Measurements from ENCODE around the gene AEN.
"Not testable (repeated sequence)": the region's sequence is repeated elsewhere in the genome, so short reads cannot be mapped to it uniquely, and the experiment has no call there.

Gene AEN

GRCh38 chr15:88615303-88616107 is 5.6 kb upstream of the AEN start:
- DNase-seq: no peak

GRCh38 chr15:88616240-88616639 is 4.9 kb upstream of the AEN start:
- DNase-seq: no peak

- DNase-seq: no peak
These were observed 4.0 kb upstream of the AEN start for GRCh38 chr15:88617031-88617722.

GRCh38 chr15:88617790-88618189 is 3.4 kb upstream of the AEN start:
- DNase-seq: no peak

- no peak for DNase-seq
These were observed 2.5 kb upstream of the AEN start for GRCh38 chr15:88618686-88619085.

GRCh38 chr15:88619796-88620195 is 1.3 kb upstream of the AEN start:
- no peak for DNase-seq

- DNase-seq: no peak
These were observed 857 bp downstream of the AEN start for GRCh38 chr15:88621789-88622604.

DNA sequence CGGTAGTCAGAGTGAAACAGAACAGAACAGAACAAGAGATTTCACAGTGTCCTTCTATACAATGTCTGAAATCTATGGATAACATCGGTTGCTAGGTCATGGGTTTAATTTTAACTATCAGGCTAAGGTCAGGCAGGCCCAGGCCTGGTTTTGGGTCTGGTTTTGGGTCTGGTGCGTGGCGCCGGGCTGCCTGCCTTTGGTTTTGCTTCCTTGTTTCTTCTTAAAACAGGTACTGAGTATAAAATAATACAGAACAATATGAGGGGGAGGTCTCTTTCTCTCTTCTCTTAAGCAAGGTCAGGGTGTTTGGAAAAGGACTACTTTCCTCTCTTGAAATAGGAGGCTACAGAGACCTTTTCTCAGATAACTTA is 1.4 kb downstream of the AEN start:
- DNase-seq: no peak

- DNase-seq: no peak
These were observed 1.9 kb downstream of the AEN start for GRCh38 chr15:88623061-88623460.

DNA sequence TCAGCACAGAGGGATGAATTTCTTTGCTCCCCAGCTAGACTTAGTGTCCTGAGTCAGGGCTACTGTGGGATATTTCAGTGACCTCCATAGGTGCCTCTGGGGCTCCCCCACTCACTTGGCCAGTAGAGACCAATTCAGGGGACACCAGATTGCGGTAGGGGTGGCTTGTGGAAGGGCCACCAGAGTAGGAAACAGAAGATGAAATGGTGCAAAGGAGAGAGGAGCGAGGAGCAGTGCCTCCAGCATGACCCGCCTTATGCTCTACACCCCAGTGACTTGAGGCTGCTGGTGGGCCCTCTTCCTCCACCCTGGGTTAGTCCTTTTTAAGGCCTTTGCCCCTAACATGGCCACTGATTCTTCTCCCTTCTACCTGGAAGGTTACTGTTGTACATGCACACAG is 2.5 kb downstream of the AEN start:
- DNase-seq: no peak

- DNase-seq: no peak
These were observed 3.2 kb downstream of the AEN start for GRCh38 chr15:88624156-88624970.

DNA sequence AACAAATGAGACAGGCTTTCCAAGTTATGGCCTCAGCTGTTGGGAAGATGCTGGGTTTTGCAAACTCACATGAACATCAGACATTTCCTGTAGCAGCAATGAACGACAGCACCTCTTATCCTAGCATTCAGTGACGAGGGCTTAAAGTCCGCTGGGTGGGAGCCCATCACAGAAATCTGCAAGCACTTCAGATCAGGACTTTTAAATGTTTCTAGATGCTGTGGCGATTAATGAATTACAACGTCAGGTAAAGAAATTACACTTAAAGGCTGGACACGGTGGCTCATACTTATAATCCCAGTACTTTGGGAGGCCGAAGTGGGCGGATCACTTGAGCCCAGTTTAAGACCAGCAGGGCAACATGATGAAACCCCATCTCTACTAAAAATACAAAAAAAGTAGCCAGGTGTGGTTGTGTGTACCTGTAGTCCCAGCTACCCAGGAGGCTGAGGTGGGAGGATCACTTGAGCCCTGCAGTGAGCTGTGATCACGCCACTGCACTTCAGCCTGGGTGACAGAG is 3.9 kb downstream of the AEN start:
- no peak for DNase-seq

DNA sequence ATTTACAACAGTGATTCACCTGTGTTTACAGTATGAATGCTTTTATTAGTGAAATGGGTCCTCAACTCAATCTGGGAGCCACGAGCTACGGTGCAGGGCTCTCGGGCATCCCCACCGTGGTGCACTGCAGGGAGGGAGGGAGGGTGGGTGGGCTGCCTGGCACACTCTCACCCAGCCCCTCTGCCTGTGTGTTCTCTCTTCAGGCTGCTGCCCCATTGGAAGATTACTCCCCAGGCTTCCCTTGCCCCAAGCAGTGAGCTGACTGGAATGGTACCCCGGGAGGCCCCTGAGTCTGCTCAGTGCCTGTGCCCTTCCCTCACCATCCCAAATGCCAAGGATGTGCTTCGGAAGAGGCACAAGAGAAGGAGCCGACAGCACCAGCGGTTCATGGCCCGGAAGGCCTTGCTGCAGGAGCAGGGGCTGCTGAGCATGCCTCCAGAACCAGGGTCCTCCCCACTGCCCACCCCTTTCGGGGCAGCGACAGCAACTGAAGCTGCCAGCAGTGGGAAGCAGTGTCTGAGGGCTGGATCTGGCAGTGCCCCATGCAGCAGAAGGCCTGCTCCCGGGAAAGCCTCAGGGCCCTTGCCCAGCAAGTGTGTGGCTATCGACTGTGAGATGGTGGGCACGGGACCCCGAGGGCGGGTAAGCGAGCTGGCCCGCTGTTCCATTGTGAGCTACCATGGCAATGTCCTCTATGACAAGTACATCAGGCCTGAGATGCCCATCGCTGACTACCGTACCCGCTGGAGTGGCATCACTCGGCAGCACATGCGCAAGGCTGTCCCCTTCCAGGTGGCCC is 5.0 kb downstream of the AEN start:
- DNase-seq: no peak

GRCh38 chr15:88627463-88627862 is 6.3 kb downstream of the AEN start:
- DNase-seq: no peak

DNA sequence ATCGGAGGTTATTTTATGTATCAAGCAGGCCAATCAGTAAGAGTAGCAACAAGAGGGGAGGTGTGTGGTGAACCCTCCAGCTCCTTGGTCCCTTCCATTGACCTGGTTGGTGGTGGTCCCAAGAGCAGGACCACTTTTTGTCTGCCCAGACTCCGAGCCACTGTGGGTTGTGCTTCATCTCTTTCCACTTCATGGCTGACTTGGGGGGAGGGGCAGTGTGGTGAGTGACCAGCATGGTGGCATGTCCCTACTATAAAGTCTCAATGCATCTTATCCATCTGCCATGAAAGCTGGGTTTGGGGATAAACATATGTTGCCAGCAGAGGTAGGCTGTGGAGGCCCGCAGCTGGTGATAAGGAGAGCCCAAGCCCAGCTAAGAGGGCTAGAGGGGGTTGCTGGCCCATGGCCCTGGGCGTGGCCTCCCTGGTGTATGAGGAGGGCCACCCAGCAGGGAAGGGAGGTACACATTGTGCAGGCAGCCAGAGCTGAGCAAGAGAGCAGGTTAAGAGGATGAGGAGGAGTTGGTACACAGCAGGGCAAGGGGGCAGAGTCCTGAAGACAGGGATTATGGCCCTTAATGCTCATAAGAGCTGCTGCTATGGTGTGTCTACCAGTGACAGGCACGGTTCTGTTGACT is 7.0 kb downstream of the AEN start:
- no peak for DNase-seq

DNA sequence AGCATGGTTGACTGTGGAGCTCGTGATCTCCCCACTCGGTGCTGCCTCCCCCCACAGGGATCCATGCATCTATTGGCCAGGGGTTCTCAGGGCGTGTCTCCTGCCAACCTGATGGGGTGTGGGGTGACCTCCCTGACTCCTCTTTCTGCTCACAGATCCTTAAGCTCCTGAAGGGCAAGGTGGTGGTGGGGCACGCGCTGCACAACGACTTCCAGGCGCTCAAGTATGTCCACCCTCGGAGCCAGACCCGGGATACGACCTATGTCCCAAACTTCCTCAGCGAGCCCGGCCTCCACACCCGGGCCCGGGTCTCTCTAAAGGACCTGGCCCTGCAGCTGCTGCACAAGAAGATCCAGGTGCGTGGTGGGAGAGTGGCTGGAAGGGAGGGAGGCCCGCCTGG is 7.9 kb downstream of the AEN start:
- no peak for DNase-seq

DNA sequence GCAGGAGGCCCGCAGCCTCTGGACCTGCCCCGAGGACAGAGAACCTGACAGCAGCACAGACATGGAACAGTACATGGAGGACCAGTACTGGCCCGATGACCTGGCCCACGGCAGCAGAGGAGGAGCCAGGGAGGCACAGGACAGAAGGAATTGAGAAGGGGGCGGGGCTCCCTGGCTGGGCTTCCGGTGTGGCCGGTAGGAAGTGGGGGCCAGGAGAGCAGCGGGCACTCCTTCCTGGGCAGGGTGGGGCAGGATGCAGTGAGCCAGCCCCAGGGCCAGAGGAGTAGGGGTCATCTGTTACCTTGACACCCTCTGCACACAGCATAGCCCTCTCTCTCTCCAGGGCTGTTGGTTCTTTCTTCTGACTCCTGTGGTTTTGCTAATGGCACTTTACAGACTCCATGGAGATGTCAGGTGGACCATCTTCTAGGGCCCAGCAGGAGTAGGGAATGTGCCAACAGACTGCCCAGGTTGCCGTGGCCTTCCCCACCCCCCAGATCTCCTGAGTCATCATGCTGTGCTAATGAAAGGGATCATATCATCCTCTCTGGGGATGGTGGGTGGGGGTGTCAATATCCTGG is 9.1 kb downstream of the AEN start:
- no peak for DNase-seq

- DNase-seq: no peak
These were observed 9.8 kb downstream of the AEN start for GRCh38 chr15:88630798-88631463.

DNA sequence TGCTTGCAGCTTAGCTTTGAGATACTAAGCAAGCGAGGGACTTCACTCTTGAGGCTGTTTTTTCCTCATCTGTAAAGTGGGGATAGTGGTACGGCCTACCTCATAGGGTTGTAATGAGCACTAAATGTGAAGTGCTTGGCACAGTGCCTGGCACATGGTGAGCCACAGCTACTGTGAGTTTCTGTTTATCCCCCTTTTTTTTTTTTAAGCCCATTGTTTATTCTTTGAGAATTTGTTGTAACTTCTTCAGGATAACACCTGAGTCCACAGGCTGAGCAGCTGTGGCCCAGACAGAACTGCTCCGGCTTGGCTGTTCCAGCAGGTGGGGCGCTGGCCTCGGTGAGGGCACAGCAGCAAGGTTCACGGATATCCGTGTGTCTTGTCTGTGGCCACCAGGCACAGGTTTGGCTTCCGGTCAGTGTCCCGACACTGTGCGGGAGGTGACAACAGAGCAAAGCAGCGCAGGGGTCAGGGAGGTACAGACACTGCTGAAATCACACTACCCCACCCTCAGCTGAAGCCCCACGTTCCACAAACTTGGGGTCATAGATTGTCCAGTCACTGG is 10.4 kb downstream of the AEN start:
- DNase-seq: no peak

DNA sequence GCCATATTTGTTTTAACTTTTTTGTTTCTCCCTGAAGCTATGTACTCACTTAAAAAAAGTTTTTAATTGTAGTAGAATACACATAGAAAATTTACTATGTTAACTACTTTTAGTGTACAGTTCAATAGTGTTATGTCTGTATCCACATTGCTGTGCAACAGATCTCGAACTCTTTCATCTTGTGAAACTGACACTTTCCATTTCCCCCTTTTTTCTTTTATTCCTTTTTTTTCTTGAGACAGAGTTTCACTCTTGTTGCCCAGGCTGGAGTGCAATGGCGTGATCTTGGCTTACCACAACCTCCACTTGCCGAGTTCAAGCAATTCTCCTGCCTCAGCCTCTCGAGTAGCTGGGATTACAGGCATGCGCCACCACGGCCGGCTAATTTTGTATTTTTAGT is 11.7 kb downstream of the AEN start:
- not testable (repeated sequence) for DNase-seq

Measured in NCI-H2171 (cell line).